Breast epithelium (tissue), 3 donors: ENCODE results near the gene MSL3.

Source experiments
- POLR2A ChIP-seq: fragments of 450-650 bp; IDR thresholded peaks from one replicate; pipeline ENCODE4 v1.6.1; 2016; ENCODE audit warnings: antibody characterized with exemption, mild to moderate bottlenecking, moderate library complexity
- TF ChIP-seq, protein P1 (sequence below), 3 donors: fragments of 450-650 bp; IDR thresholded peaks; one replicate each; pipeline ENCODE4 v1.5.1; 2016 to 2017; ENCODE audit warnings: antibody characterized with exemption in 3 of 3, mild to moderate bottlenecking in 3 of 3, moderate library complexity in 3 of 3

DNA sequence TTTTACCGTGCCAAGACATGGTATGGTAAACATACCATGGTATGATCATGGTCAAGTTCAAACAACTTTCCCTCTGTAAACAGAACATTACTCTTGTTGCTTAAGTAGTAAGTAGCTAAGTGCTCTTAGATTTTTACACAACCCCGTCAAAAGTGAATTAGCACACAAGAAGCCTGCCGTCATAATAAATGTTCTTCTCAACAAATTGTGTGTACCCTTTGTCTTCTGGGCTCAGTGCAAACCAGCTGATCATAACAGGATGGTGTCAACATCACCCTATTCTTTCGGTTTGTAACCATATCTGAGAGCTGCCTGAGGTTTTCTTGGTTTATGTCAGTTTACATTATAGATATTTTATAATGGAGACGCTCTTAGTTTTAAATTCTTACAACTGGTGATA lies 28.8 kb downstream of the MSL3 start:
- TF ChIP-seq, protein P1, sequence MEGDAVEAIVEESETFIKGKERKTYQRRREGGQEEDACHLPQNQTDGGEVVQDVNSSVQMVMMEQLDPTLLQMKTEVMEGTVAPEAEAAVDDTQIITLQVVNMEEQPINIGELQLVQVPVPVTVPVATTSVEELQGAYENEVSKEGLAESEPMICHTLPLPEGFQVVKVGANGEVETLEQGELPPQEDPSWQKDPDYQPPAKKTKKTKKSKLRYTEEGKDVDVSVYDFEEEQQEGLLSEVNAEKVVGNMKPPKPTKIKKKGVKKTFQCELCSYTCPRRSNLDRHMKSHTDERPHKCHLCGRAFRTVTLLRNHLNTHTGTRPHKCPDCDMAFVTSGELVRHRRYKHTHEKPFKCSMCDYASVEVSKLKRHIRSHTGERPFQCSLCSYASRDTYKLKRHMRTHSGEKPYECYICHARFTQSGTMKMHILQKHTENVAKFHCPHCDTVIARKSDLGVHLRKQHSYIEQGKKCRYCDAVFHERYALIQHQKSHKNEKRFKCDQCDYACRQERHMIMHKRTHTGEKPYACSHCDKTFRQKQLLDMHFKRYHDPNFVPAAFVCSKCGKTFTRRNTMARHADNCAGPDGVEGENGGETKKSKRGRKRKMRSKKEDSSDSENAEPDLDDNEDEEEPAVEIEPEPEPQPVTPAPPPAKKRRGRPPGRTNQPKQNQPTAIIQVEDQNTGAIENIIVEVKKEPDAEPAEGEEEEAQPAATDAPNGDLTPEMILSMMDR (IDR thresholded peaks at IDR 0.05): no peak
- no peak for TF ChIP-seq POLR2A
